A673 (cell line): ENCODE data around the gene PDCL3. TPM values are rescaled to one million over a fixed set of nuclear protein-coding genes. Genes with fewer than 3 reads are reported as not detected.

ENCODE experiments used
- Bru-seq: library from RNA; stranded (reverse); fragments of 400-500 nt; gene quantifications from one replicate; lab custom pipeline; 2021; lab: Mats Ljungman, UMichigan
- BruChase-seq, 2 experiments: library from RNA; stranded (reverse); fragments of 400-500 nt; gene quantifications; one replicate each; lab custom pipeline; 2021; lab: Mats Ljungman, UMichigan
- BruUV-seq: library from RNA; stranded (reverse); fragments of 400-500 nt; replicated peaks from 2 replicates; lab custom pipeline; 2021; lab: Mats Ljungman, UMichigan
- CTCF ChIA-PET: fragments of 300-600 bp; sonication (Branson Sonifier 250); formaldehyde crosslinking; loops from one replicate; lab custom pipeline; 2022; ENCODE audit warnings: antibody characterized with exemption; lab: Charles Lee
- POLR2A ChIA-PET: fragments of 300-600 bp; sonication (Branson Sonifier 250); formaldehyde crosslinking; loops from one replicate; lab custom pipeline; 2022; ENCODE audit warnings: antibody characterized with exemption; ENCODE audit not compliant: low non-redundant PET; lab: Charles Lee
- DNase-seq: peaks from one replicate; pipeline ENCODE4 v3.0.0-alpha.2; 2015; ENCODE audit warnings: low spot score
- H3K27ac ChIP-seq: fragments of 200-600 bp; sonication (generic); 2 replicates; pipeline ENCODE4 v1.5.1; 2016; ENCODE audit warnings: mixed run types, low read depth, mild to moderate bottlenecking, mixed read lengths, antibody characterized with exemption, low read length; ENCODE audit not compliant: poor library complexity, severe bottlenecking
- H3K27me3 ChIP-seq: fragments of 200-600 bp; sonication (generic); replicated peaks from 2 replicates; pipeline ENCODE4 v1.6.1; 2017; ENCODE audit warnings: mixed run types, low read depth, mild to moderate bottlenecking, mixed read lengths, antibody characterized with exemption, low read length; ENCODE audit not compliant: insufficient read depth, poor library complexity
- H3K36me3 ChIP-seq: fragments of 200-600 bp; sonication (generic); 2 replicates; pipeline ENCODE4 v1.6.1; 2016; ENCODE audit warnings: mixed run types, mild to moderate bottlenecking, mixed read lengths, antibody characterized with exemption, low read length; ENCODE audit not compliant: insufficient read depth, poor library complexity, severe bottlenecking
- H3K4me1 ChIP-seq: fragments of 200-600 bp; sonication (generic); 2 replicates; pipeline ENCODE4 v1.6.1; 2017; ENCODE audit warnings: mixed run types, mild to moderate bottlenecking, mixed read lengths, antibody characterized with exemption, low read length; ENCODE audit not compliant: insufficient read depth, poor library complexity, severe bottlenecking
- H3K4me3 ChIP-seq: fragments of 200-600 bp; sonication (generic); 2 replicates; pipeline ENCODE4 v1.5.1; 2016; ENCODE audit warnings: low read depth, mixed run types, mild to moderate bottlenecking, mixed read lengths, low read length; ENCODE audit not compliant: poor library complexity, severe bottlenecking
- H3K9me3 ChIP-seq: fragments of 200-600 bp; sonication (generic); 2 replicates; pipeline ENCODE4 v1.6.1; 2016; ENCODE audit warnings: mixed run types, low read depth, mild to moderate bottlenecking, mixed read lengths, antibody characterized with exemption, low read length; ENCODE audit not compliant: poor library complexity, severe bottlenecking
- EZH2 ChIP-seq: fragments of 200-600 bp; sonication (generic); IDR thresholded peaks from 2 replicates; pipeline ENCODE4 v1.6.1; 2017; ENCODE audit warnings: borderline replicate concordance, low read depth, mild to moderate bottlenecking, mixed read lengths, antibody characterized with exemption, low read length; ENCODE audit not compliant: poor library complexity, severe bottlenecking
- intact Hi-C: fragments of 100-400 bp; cut with micrococcal nuclease; formaldehyde crosslinking; loops from one replicate; pipeline ENCODE4 v1.10.0; 2022; ENCODE audit not compliant: unreplicated experiment
- long read RNA-seq: library from polyadenylated mRNA; stranded (forward); transcript quantifications from one replicate; pipeline ENCODE4 v2.0.0, GENCODE V29; 2022
- total RNA-seq: library from RNA; stranded (reverse); gene quantifications from 2 replicates; pipeline ENCODE4 v1.2.3, GENCODE V29; 2021
- TF ChIP-seq, protein P1 (sequence below): fragments of 300-800, 200-600 bp; sonication (generic); conservative IDR thresholded peaks from 2 replicates; pipeline ENCODE4 v1.5.1; 2017; ENCODE audit warnings: low read depth, mild to moderate bottlenecking, antibody characterized with exemption, low read length, moderate library complexity, mixed read lengths

PDCL3 gene
- total RNA-seq (32.7 and 37.6 TPM in 2 replicates), Bru-seq, nascent RNA (percentile 64 among the genes with signal in this experiment), BruChase-seq, experiment 1, labeled RNA remaining after a 2-hour chase (percentile 60 among the genes with signal in this experiment), BruChase-seq, experiment 2, labeled RNA remaining after a 6-hour chase (percentile 78 among the genes with signal in this experiment)
- long read RNA-seq, transcript PDCL3-201 (6 exons, 1,337 nt): major isoform, 119 of 126 reads
- long read RNA-seq, partial matches to known transcripts: 1 of 126 reads
- long read RNA-seq, other reads (novel, unspliced or antisense): 6 of 126 reads

DNA sequence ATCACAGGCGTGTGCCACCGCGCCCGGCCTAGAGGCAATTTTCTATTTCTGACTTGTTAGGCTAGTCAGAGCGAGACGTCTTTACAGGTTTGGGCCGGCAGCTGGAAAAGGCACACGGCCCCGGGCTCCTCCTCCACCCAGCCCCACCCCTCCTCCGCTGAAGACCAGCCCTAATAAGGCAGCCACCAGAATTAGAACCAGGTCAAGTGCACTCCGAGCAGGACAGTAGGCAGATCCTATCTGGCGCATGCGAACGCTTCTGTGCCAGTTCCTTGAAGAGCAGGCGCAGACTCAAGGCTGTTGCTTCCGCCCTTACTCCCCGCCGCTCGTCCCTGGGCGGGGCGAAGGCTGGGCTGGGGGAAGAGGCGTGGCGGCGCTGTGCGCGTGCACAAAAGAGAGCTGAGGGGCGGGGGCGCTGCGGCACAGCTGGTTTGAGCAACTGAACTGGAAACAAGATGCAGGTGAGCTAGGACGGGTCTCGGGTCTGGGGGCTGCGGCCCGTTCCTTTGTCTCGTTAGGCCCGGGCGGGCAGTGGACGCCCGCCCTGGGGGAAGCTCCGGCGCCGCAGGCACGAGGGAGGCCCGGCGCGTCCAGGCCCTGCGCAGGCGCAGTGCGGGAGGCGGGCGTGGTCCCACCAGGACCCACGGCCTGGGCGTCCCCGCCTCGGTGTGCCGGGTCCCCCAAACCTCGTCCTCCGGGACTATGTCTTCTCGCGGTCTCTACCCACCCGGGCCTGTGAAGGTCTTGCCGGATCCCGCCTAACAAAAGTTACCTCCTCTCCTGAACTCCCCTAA, at the start of gene PDCL3:
TSS of gene PDCL3 (plus strand) at position 381 of the 794 bp plus-strand sequence. CDS start at position 456, 75 bp downstream.
- H3K4me3 ChIP-seq: peak within 1 kb of the TSS; percentile 75
- BruUV-seq: TSS peak; percentile 75
- TF ChIP-seq EZH2: no peak
- TF ChIP-seq, protein P1, sequence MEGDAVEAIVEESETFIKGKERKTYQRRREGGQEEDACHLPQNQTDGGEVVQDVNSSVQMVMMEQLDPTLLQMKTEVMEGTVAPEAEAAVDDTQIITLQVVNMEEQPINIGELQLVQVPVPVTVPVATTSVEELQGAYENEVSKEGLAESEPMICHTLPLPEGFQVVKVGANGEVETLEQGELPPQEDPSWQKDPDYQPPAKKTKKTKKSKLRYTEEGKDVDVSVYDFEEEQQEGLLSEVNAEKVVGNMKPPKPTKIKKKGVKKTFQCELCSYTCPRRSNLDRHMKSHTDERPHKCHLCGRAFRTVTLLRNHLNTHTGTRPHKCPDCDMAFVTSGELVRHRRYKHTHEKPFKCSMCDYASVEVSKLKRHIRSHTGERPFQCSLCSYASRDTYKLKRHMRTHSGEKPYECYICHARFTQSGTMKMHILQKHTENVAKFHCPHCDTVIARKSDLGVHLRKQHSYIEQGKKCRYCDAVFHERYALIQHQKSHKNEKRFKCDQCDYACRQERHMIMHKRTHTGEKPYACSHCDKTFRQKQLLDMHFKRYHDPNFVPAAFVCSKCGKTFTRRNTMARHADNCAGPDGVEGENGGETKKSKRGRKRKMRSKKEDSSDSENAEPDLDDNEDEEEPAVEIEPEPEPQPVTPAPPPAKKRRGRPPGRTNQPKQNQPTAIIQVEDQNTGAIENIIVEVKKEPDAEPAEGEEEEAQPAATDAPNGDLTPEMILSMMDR: peak; percentile 32; the same call in 1 of the 2 replicates
- intact Hi-C loops: no loop called here
- peaks cover 3% of the 10 kb centered on the region for H3K4me1 ChIP-seq
- CTCF ChIA-PET: interaction anchor here (0.6 to 1.6 kb wide), 2 partner anchors 205 to 300 kb away, joined by 3 to 6 read pairs; no protein-coding TSS in a partner anchor
- H3K27me3 ChIP-seq: no peaks in the 10 kb centered on the region
- H3K27ac ChIP-seq: peak within 1 kb of the TSS; percentile 92
- no peaks in the 10 kb centered on the region for H3K36me3 ChIP-seq
- no peaks in the 10 kb centered on the region for H3K9me3 ChIP-seq
- POLR2A ChIA-PET: interaction anchor here (0.6 to 0.7 kb wide), 5 partner anchors 12 to 642 kb away, joined by 3 to 9 read pairs (median 7); partner anchors contain the start of gene RPL31
- DNase-seq: peak; percentile 97

DNA sequence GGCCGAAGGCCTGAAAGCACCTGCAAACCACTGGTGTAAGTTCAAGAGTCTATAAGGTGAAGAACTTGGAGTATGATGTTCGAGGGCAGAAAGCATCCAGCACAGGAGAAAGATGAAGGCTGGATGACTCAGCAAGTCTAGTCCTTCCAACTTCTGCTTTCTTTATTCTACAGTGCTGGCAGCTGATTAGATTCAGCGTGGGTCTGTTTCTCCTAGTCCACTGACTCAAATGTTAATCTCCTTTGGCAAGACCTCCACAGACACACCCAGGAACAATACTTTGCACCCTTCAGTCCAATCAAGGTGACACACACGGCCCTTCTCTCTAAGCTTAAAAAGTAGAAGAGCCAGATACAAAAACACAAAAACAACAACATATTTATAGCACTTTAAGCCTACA, 49.1 kb upstream of the PDCL3 start:
- H3K9me3 ChIP-seq: no peaks in the 10 kb centered on the region
- CTCF ChIA-PET: no interaction called here
- TF ChIP-seq, protein P1: no peak
- TF ChIP-seq EZH2: no peak
- H3K27me3 ChIP-seq: peaks cover 6% of the 10 kb centered on the region
- BruUV-seq: no TSS peak
- no peak for DNase-seq
- no peak overlapping the region for H3K27ac ChIP-seq
- POLR2A ChIA-PET: no interaction called here
- no peak overlapping the region for H3K4me3 ChIP-seq
- no peaks in the 10 kb centered on the region for H3K4me1 ChIP-seq
- no peaks in the 10 kb centered on the region for H3K36me3 ChIP-seq
- intact Hi-C loops: no loop called here

DNA sequence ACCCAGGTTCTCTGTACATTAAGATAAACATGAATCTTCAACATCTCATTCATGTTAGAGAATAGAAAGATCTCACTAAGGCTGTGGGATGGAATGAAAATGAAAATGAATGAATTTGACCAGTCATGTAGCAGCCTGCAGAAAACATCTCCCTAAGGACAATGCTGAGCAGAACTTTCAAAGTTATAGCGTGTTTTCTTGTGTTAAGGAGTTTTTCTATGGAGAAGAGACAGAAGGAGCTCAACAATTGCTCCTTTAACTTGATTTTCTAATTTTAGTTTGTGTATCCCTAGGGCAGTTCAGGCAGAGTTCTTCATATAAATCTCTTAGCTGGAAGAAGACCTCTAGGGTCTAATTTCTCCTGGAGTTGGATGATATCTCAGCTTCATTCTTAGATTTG, 45.2 kb upstream of the PDCL3 start:
- ChIA-PET CTCF (no interaction called here), POLR2A (no interaction called here)
- no peak overlapping the region for H3K27ac ChIP-seq
- no TSS peak for BruUV-seq
- H3K4me3 ChIP-seq: no peak overlapping the region
- TF ChIP-seq EZH2: no peak
- TF ChIP-seq, protein P1: no peak
- no peaks in the 10 kb centered on the region for H3K36me3 ChIP-seq
- H3K27me3 ChIP-seq: peaks cover 6% of the 10 kb centered on the region
- intact Hi-C loops: no loop called here
- H3K4me1 ChIP-seq: no peaks in the 10 kb centered on the region
- no peak for DNase-seq
- no peaks in the 10 kb centered on the region for H3K9me3 ChIP-seq
